ENCODE data around the gene C9orf40. TPM values are rescaled to one million over a fixed set of nuclear protein-coding genes. Genes with fewer than 3 reads are reported as not detected.

The C9orf40 gene
- total and polyA plus RNA-seq, 3 donors from 2014 or later, result 8.9 to 21.4 (median 14.6) TPM

- DNase-seq, result no peak
- TF ChIP-seq POLR2A (IDR thresholded peaks at IDR 0.05) (no peak), CTCF (IDR thresholded peaks at IDR 0.05) (no peak)
- Histone ChIP-seq H3K9me3 (no peaks in the 10 kb centered on the region), H3K4me3 (no peak overlapping the region), H3K4me1 (no peaks in the 10 kb centered on the region), H3K27me3 (no peaks in the 10 kb centered on the region), H3K27ac (no peak overlapping the region), H3K36me3 (ENCODE audit: low read depth, missing control alignments) (no peaks in the 10 kb centered on the region)
- intact Hi-C loops (cut with DNase I; ENCODE audit: low total_unique reads), result no loop called here
- WGBS, 2 donors, result 100% methylated on average over 1 of the region's 1 CpG
These were observed 31.0 kb downstream of the C9orf40 start for GRCh38 chr9:74921737-74922136.

GRCh38 chr9:74920944-74921626 lies 31.6 kb downstream of the C9orf40 start:
- Histone ChIP-seq H3K4me1 (no peaks in the 10 kb centered on the region), H3K27me3 (no peaks in the 10 kb centered on the region), H3K36me3 (ENCODE audit: low read depth, missing control alignments) (no peaks in the 10 kb centered on the region), H3K27ac (no peak overlapping the region), H3K4me3 (no peak overlapping the region), H3K9me3 (no peaks in the 10 kb centered on the region)
- intact Hi-C loops (cut with DNase I; ENCODE audit: low total_unique reads), result no loop called here
- DNase-seq, result no peak
- WGBS, 2 donors, result 81 to 89% methylated on average over 3 of the region's 3 CpGs
- TF ChIP-seq CTCF (IDR thresholded peaks at IDR 0.05) (no peak), POLR2A (IDR thresholded peaks at IDR 0.05) (no peak)

GRCh38 chr9:74910036-74910435 lies 42.7 kb downstream of the C9orf40 start:
- Histone ChIP-seq H3K4me1 (no peaks in the 10 kb centered on the region), H3K36me3 (ENCODE audit: low read depth, missing control alignments) (no peaks in the 10 kb centered on the region), H3K27ac (no peak overlapping the region), H3K4me3 (no peak overlapping the region), H3K27me3 (no peaks in the 10 kb centered on the region), H3K9me3 (no peaks in the 10 kb centered on the region)
- WGBS, 2 donors, result 85 to 87% methylated on average over 2 of the region's 2 CpGs
- TF ChIP-seq POLR2A (IDR thresholded peaks at IDR 0.05), result no peak
- TF ChIP-seq CTCF (IDR thresholded peaks at IDR 0.05), result no peak
- intact Hi-C loops (cut with DNase I; ENCODE audit: low total_unique reads), result no loop called here
- DNase-seq, result no peak

GRCh38 chr9:74908665-74909064 lies 44.0 kb downstream of the C9orf40 start:
- H3K9me3 ChIP-seq, result no peaks in the 10 kb centered on the region
- TF ChIP-seq POLR2A (IDR thresholded peaks at IDR 0.05), result no peak
- TF ChIP-seq CTCF (IDR thresholded peaks at IDR 0.05), result no peak
- intact Hi-C loops (cut with DNase I; ENCODE audit: low total_unique reads), result no loop called here
- H3K36me3 ChIP-seq (ENCODE audit: low read depth, missing control alignments), result no peaks in the 10 kb centered on the region
- no peak overlapping the region for H3K4me3 ChIP-seq
- H3K27me3 ChIP-seq, result no peaks in the 10 kb centered on the region
- 63 to 65% methylated on average over 4 of the region's 4 CpGs for WGBS, 2 donors
- no peaks in the 10 kb centered on the region for H3K4me1 ChIP-seq
- DNase-seq, result no peak
- H3K27ac ChIP-seq, result no peak overlapping the region

GRCh38 chr9:74907085-74907484 lies 45.6 kb downstream of the C9orf40 start:
- H3K36me3 ChIP-seq (ENCODE audit: low read depth, missing control alignments), result no peaks in the 10 kb centered on the region
- intact Hi-C loops (cut with DNase I; ENCODE audit: low total_unique reads), result no loop called here
- WGBS, 2 donors, result 82 to 98% methylated on average over 3 of the region's 3 CpGs

More at GRCh38 chr9:74907085-74907484, 45.6 kb downstream of the C9orf40 start:
- H3K27me3 ChIP-seq, result no peaks in the 10 kb centered on the region
- TF ChIP-seq CTCF (IDR thresholded peaks at IDR 0.05) (no peak), POLR2A (IDR thresholded peaks at IDR 0.05) (no peak)
- H3K9me3 ChIP-seq, result no peaks in the 10 kb centered on the region
- H3K4me1 ChIP-seq, result no peaks in the 10 kb centered on the region
- no peak for DNase-seq
- H3K27ac ChIP-seq, result no peak overlapping the region
- no peak overlapping the region for H3K4me3 ChIP-seq
